CD4-positive, alpha-beta T cell treated with Interleukin-21 for 1 hour (primary cell): ENCODE data around the gene EXTL1.

Experiments
- DNase-seq: peaks from one replicate; pipeline ENCODE4 v3.0.0-alpha.2; 2020

The EXTL1 gene

DNA sequence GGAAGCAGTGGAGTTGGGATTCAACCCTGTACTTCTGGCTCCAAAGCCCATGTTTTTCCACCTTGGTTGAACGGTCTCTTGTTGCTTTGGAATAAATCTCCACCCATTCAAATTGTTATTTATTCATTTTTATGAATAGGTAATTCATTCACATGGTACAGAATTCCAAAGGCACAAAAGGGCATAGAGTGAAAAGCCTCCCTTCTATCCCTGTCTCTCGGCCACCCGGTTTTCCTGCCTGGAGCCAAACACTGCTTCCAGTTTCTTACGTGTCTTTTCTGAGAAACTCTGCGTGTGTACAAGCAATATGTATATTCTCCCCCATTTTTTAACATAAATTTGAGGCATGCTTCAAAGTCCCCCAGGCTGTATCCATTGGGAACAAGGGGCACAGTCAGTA is 3.9 kb downstream of the EXTL1 start:
- DNase-seq = no peak

DNA sequence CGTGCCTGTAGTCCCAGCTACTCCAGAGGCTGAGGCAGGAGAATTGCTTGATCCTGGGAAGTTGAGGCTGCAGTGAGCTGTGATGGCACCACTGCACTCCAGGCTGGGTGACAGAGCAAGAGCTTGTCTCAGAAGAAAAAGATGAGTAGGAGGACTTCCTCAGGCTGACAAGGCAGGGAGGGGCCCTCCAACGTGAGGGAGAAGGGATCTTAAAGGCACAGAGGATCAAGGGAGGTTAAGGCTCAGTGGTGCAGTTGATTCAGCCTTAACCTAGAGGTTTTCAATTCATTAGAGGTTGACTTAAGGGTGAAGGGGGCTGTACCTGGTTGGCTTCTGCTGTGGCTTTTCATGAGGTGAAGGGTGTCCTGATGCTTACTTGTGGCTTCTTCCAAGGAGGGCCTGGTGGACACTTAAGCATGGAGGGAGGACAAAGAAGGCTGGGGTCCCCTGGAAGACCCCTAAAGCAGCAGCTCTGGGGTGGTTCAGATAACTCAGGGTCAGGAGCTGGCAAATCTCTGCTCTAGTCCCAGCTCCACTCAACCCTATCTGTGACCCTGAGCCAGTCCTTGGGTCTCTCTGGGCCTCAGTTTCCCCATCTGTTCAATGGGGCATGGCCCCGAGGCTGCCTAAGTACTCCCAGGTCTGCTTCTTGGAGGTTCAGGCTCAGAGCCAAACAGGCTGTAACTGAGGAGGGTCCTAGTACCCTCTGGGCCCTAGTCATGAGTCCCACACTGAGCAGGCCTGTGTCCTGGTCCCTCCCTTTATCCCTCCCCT is 6.3 kb downstream of the EXTL1 start:
- DNase-seq = no peak

- no peak for DNase-seq
These were observed 7.0 kb downstream of the EXTL1 start for GRCh38 chr1:26028490-26028980.

DNA sequence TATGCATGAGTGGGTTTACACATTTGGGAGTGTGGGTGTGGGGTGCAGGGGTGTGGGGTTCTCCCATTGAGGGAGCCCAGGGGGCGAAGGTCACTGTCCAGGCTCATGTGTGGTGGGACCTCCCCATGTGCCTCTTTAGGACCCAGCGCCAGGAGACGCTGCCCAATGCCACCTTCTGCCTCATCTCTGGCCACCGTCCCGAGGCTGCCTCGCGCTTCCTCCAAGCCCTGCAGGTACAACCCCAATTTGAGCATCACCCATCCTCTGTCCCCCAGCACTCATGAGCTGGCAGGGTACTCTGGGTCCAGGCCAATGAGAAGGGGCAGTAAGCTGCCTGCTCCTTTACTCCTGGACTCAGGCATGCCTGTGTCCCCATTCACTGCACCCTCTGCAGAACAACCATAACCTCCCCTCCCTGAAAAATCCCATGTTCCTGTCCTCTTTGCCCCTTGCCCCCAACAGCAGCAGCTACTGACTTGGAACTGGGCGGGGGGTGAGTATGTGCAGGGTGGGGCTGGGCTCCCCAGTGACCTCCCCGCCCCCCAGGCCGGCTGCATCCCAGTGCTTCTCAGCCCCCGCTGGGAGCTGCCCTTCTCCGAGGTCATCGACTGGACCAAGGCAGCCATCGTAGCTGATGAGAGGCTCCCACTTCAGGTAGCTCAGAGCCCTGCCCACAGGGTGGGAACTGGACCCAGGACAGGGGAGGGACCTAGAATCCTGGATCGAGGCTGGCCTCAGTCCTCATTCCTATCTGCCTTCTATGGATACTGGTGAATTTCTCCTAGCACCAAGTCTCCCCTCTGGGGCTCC is 7.7 kb downstream of the EXTL1 start:
- DNase-seq = no peak

GRCh38 chr1:26029864-26030481 is 8.4 kb downstream of the EXTL1 start:
- no peak for DNase-seq

DNA sequence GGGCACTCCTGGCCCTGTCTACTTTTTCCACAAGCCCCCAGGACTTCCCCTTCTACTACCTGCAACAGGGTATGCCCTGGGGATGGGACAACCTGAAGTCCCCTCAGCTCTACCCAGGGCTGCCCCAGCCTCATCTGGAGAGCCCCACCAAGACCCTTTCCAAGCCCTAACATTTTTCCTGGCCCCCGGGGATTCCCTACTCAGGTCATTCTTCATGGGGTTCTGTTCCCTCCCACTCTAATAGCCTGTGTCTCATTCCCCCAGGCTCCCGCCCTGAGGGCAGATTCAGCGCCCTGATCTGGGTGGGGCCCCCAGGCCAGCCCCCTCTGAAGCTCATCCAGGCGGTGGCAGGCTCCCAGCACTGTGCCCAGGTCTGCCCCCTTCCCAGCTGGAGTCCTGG is 9.6 kb downstream of the EXTL1 start:
- no peak for DNase-seq

- DNase-seq = no peak
These were observed 10.1 kb downstream of the EXTL1 start for GRCh38 chr1:26031611-26032220.

- DNase-seq = no peak
These were observed 11.2 kb downstream of the EXTL1 start for GRCh38 chr1:26032656-26033357.

DNA sequence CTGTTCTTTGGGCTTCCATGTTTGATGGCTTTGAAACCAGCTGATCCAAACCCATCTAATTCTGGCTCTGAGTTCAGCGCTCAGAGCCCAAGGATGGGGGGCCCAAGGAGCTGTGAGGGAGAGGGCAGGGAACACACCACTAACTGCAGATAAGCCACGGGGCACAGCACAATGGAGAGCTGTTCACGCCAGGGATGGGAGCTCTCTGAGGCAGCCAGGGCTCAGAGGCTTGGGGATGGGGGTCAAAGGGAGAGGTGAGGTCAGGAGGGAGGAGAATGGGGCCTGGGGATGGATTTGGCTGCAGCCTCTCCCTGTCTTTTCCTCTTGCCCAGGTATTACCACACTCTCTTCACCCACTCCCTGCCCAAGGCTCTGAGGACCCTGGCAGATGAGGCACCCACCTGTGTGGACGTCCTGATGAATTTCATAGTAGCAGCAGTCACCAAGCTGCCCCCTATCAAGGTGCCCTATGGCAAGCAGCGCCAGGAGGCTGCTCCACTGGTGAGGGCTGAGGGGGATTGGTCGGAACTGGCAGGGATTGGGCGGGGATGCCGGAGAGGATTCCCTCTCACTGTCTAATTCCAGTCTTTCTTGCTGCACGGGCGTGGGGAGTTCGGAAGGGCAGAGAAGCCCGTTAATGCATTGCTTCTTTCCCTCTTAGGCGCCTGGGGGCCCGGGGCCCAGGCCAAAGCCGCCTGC is 13.1 kb downstream of the EXTL1 start:
- DNase-seq = no peak

DNA sequence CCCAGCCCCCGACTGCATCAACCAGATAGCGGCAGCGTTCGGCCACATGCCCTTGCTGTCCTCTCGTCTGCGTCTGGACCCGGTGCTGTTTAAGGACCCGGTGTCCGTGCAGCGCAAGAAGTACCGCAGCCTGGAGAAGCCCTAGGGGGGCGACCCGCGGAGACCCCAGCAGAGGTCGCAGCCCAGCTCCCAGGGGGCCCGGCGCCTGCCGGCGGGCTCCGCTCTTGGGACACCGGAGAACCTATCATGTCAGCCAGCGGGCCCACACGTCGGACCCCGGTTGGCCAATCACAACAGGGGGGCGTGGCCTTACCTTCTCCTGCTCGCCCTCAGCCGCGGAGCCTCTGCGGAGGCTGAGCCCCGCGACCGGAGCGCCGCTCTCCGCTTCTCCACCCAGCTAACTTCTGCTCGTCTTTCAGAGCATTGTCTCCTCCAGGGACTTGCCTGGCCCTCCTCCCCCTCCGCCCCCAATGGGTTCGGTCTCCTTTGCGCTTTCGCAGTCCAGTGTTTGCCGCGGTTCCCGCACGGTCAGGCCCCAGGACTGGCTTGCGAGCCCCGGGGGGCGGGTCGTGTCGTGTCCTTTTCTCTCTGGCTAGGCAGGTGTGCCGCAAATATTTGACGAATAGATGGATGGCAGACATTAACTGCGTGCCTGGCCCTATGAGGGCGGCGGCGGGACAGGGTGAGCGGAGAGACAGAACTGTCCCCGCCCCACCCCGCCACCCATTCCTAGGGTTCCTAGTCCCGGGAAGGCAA is 13.8 kb downstream of the EXTL1 start:
- DNase-seq = peak; percentile 93

GRCh38 chr1:26035959-26036755 is 14.6 kb downstream of the EXTL1 start:
- peak; percentile 77 for DNase-seq

DNA sequence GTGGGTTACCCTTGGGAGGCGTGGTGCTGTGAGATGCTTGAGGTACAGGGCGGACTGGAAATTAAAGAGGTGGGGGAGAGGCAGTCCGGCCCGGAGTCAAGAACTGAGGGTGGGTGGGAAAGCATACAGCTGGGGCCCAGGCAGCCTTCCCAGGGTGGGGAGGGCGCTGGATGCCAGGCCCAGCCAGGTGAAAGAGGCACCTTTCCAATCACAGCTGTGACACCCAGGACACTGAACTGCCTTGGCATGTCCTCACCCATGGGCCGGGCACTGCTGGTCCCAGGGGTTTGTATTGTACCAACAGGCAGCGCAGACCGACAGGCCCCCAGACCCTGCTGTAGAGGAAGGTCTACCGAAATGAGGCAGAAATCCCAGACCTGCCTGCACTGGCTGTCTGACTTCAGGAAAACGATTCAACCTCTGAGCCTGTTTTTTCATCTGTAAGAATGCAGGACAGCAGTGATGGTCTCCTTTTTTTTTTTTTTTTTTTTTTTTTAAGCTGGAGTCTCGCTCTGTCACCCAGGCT is 15.2 kb downstream of the EXTL1 start:
- DNase-seq = no peak

- DNase-seq = no peak
These were observed 16.3 kb downstream of the EXTL1 start for GRCh38 chr1:26037904-26038303.

DNA sequence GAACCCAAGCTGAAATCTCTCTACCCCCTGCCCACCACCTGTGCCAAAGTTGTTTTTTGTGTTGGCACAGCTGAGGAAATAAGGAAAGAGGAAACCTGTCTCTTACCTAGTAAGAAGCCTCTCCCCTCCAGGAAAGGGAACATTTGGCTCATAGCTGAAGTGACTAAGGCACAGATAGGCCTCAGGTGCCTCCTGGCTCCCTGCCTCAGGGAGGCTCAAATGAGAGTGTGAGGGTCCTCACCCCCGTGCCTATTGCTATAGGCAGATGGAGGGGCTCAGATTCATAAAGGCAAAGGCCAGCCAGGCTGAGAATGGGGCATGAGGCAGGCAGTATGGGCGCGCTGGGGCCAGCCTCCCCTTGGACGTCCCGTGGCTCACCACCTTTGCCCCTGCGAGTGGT is 16.9 kb downstream of the EXTL1 start:
- DNase-seq = no peak

- DNase-seq = no peak
These were observed 17.3 kb downstream of the EXTL1 start for GRCh38 chr1:26038904-26039303.

GRCh38 chr1:26041401-26041800 is 19.8 kb downstream of the EXTL1 start:
- no peak for DNase-seq

GRCh38 chr1:26041978-26042377 is 20.4 kb downstream of the EXTL1 start:
- DNase-seq = no peak

DNA sequence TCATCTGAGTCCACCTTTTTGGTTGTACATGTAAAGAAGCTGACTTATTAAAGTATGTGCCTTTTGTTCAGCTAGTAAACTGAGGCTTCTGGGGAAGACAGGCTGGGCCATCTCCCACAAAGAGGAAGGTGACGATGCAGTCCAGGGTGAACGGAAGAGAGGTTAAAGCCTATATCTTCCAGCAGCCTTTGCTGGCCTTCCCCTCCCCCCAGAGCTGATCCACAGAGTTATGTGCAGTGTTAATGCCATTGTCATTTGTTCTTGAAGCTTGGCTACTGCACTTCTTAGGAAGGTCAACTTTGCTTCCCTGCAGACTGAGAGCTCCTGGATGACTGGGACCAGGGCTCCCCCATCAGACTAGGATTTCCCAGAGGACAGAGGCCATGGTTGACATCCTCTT is 22.2 kb downstream of the EXTL1 start:
- DNase-seq = no peak

GRCh38 chr1:26044414-26044813 is 22.8 kb downstream of the EXTL1 start:
- DNase-seq = no peak
